H1 (cell line): Measurements from ENCODE around the gene FRMD4B. TPM values are rescaled to one million over a fixed set of nuclear protein-coding genes. Genes with fewer than 3 reads are reported as not detected.

Source experiments
- CTCF ChIA-PET: fragments of 300-600 bp; sonication (Branson Sonifier 250); formaldehyde crosslinking; loops from one replicate; lab custom pipeline; 2021; ENCODE audit not compliant: partially characterized antibody; lab: Charles Lee
- POLR2A ChIA-PET: fragments of 300-600 bp; sonication (Branson Sonifier 250); formaldehyde crosslinking; loops from one replicate; lab custom pipeline; 2021; ENCODE audit warnings: inconsistent platforms; ENCODE audit not compliant: partially characterized antibody; lab: Charles Lee
- DNase-seq, 2 experiments: peaks; one replicate each; pipeline versions ENCODE4 v3.0.0 to v3.0.0-alpha.2; 2010 to 2022; ENCODE audit warnings: low spot score in 2 of 2, low read depth in 1 of 2, mixed read lengths in 1 of 2
- FAIRE-seq: peaks from 2 replicates; lab custom pipeline; 2011; peaks lifted over from hg19 to GRCh38; lab: Jason Lieb, UNC
- H2AFZ ChIP-seq: 2 replicates; pipeline ENCODE4 v1.8.1; 2012; ENCODE audit warnings: low read length, inconsistent platforms
- H2AK5ac ChIP-seq: 2 replicates; pipeline ENCODE4 v1.6.1; 2013; ENCODE audit warnings: low read depth, low read length
- H2BK120ac ChIP-seq: replicated peaks from 2 replicates; pipeline ENCODE3; 2013; ENCODE audit warnings: low read depth, low read length, inconsistent platforms
- H2BK12ac ChIP-seq: 2 replicates; pipeline ENCODE4 v1.6.1; 2013; ENCODE audit warnings: low read depth, low read length
- H2BK15ac ChIP-seq: 2 replicates; pipeline ENCODE4 v1.6.1; 2013; ENCODE audit warnings: low read length
- H2BK20ac ChIP-seq: 2 replicates; pipeline ENCODE4 v1.6.1; 2013; ENCODE audit warnings: low read length
- H2BK5ac ChIP-seq: 2 replicates; pipeline ENCODE4 v1.6.1; 2013; ENCODE audit warnings: low read depth, low read length
- H3K14ac ChIP-seq: 2 replicates; pipeline ENCODE4 v1.6.1; 2013; ENCODE audit warnings: inconsistent platforms; ENCODE audit not compliant: insufficient read length
- H3K18ac ChIP-seq: 2 replicates; pipeline ENCODE4 v1.6.1; 2013; ENCODE audit warnings: low read length; ENCODE audit errors: extremely low read depth
- H3K23ac ChIP-seq: 2 replicates; pipeline ENCODE4 v1.6.1; 2013; ENCODE audit warnings: inconsistent platforms; ENCODE audit not compliant: insufficient read length
- H3K23me2 ChIP-seq: 2 replicates; pipeline ENCODE4 v1.6.1; 2013; ENCODE audit warnings: low read depth, low read length
- H3K27ac ChIP-seq: 2 replicates; pipeline ENCODE4 v1.6.1; 2011; ENCODE audit warnings: low read depth, low read length, inconsistent platforms
- H3K27me3 ChIP-seq, 4 experiments: replicated peaks in 1 of 4; 1 replicate in 1 of 4; 2 replicates in 3 of 4; pipeline versions ENCODE4 v1.6.1 to v1.8.1; 2011 to 2013; ENCODE audit warnings: low read length in 3 of 4, mild to moderate bottlenecking in 3 of 4, inconsistent platforms in 2 of 4, mixed read lengths in 2 of 4, moderate library complexity in 1 of 4; ENCODE audit not compliant: control insufficient read depth in 3 of 4, insufficient read depth in 3 of 4; ENCODE audit errors: extremely low read depth in 1 of 4
- H3K36me3 ChIP-seq, 4 experiments: 2 replicates each; pipeline versions ENCODE4 v1.6.1 to v1.8.1; 2011 to 2013; ENCODE audit warnings: mild to moderate bottlenecking in 4 of 4, low read length in 3 of 4, moderate library complexity in 2 of 4, control low read depth in 1 of 4, inconsistent platforms in 1 of 4; ENCODE audit not compliant: insufficient read depth in 4 of 4, control insufficient read depth in 2 of 4
- H3K4ac ChIP-seq: replicated peaks from 2 replicates; pipeline ENCODE3; 2013; ENCODE audit warnings: low read length, low read depth, mixed read lengths, inconsistent platforms; ENCODE audit not compliant: insufficient read length
- H3K4me1 ChIP-seq, 4 experiments: replicated peaks in 1 of 4; 1 replicate in 1 of 4; 2 replicates in 3 of 4; pipeline versions ENCODE4 v1.6.1 to v1.8.1; 2011 to 2013; ENCODE audit warnings: low read length in 3 of 4, inconsistent platforms in 2 of 4, mixed read lengths in 1 of 4; ENCODE audit not compliant: insufficient read depth in 4 of 4, control insufficient read depth in 3 of 4
- H3K4me2 ChIP-seq, 2 experiments: 2 replicates each; pipeline versions ENCODE4 v1.6.1 to v1.8.1; 2011 to 2013; ENCODE audit warnings: low read depth in 2 of 2, low read length in 2 of 2, control low read depth in 1 of 2, inconsistent platforms in 1 of 2, mild to moderate bottlenecking in 1 of 2; ENCODE audit not compliant: insufficient read depth in 1 of 2
- H3K4me3 ChIP-seq, 4 experiments: fragments of 200-600, 300-600 bp in 1 of 4; sonication (generic), shearing (Covaris generic), sonication (Bioruptor Twin) in 1 of 4; 2 replicates each; pipeline versions ENCODE4 v1.5.1 to v1.8.1; 2011 to 2016; ENCODE audit warnings: low read length in 4 of 4, low read depth in 3 of 4, control low read depth in 2 of 4, inconsistent platforms in 2 of 4, mild to moderate bottlenecking in 2 of 4, mixed read lengths in 1 of 4, moderate library complexity in 1 of 4; ENCODE audit not compliant: insufficient read depth in 2 of 4; ENCODE audit errors: extremely low read depth in 1 of 4
- H3K56ac ChIP-seq: replicated peaks from 2 replicates; pipeline ENCODE3; 2013; ENCODE audit warnings: low read depth, mild to moderate bottlenecking, mixed read lengths, low read length, inconsistent platforms; ENCODE audit not compliant: insufficient read length
- H3K79me1 ChIP-seq: 2 replicates; pipeline ENCODE4 v1.6.1; 2013; ENCODE audit warnings: low read depth, low read length, control low read depth
- H3K79me2 ChIP-seq, 2 experiments: 2 replicates each; pipeline versions ENCODE4 v1.6.1 to v1.8.1; 2012 to 2013; ENCODE audit warnings: low read length in 2 of 2, mild to moderate bottlenecking in 2 of 2, inconsistent platforms in 1 of 2; ENCODE audit not compliant: insufficient read depth in 2 of 2, control insufficient read depth in 1 of 2
- H3K9ac ChIP-seq, 4 experiments: replicated peaks in 1 of 4; 1 replicate in 1 of 4; 2 replicates in 3 of 4; pipeline versions ENCODE4 v1.6.1 to v1.8.1; 2011 to 2013; ENCODE audit warnings: low read depth in 3 of 4, low read length in 3 of 4, control low read depth in 2 of 4, mild to moderate bottlenecking in 2 of 4, moderate library complexity in 2 of 4, inconsistent platforms in 1 of 4; ENCODE audit errors: extremely low read depth in 1 of 4
- H3K9me3 ChIP-seq, 2 experiments: 2 replicates each; pipeline versions ENCODE4 v1.6.1 to v1.8.1; 2012 to 2013; ENCODE audit warnings: mild to moderate bottlenecking in 2 of 2, moderate library complexity in 2 of 2, control low read depth in 1 of 2, inconsistent platforms in 1 of 2, low read depth in 1 of 2, low read length in 1 of 2, mixed read lengths in 1 of 2; ENCODE audit not compliant: insufficient read depth in 2 of 2
- H4K20me1 ChIP-seq, 2 experiments: replicated peaks in 1 of 2; 2 replicates each; pipeline versions ENCODE3 to v1.8.1; 2011 to 2013; ENCODE audit warnings: inconsistent platforms in 2 of 2, low read length in 2 of 2, mild to moderate bottlenecking in 1 of 2; ENCODE audit not compliant: insufficient read depth in 2 of 2, control insufficient read depth in 1 of 2
- H4K5ac ChIP-seq: 2 replicates; pipeline ENCODE4 v1.6.1; 2013; ENCODE audit warnings: low read length, low read depth, mixed read lengths, inconsistent platforms; ENCODE audit not compliant: insufficient read length
- H4K8ac ChIP-seq: 2 replicates; pipeline ENCODE4 v1.8.0; 2013; ENCODE audit warnings: mild to moderate bottlenecking, moderate library complexity, low read length, inconsistent platforms; ENCODE audit not compliant: insufficient read depth; ENCODE audit errors: extremely low read depth
- H4K91ac ChIP-seq: replicated peaks from 2 replicates; pipeline ENCODE3; 2013; ENCODE audit warnings: low read length, mixed read lengths, inconsistent platforms; ENCODE audit not compliant: insufficient read length
- BCL11A ChIP-seq, 2 experiments: IDR thresholded peaks; one replicate each; pipeline ENCODE4 v1.6.1; 2011; ENCODE audit warnings: low read depth in 2 of 2, low read length in 2 of 2, mild to moderate bottlenecking in 2 of 2
- CHD1 ChIP-seq: IDR thresholded peaks from 2 replicates; pipeline ENCODE4 v1.6.1; 2012; ENCODE audit warnings: low read depth, low read length, improper control_type of control experiment
- MAFK ChIP-seq: IDR thresholded peaks from 2 replicates; pipeline ENCODE4 v1.6.1; 2012; ENCODE audit warnings: low read depth, mild to moderate bottlenecking, improper control_type of control experiment, low read length
- RNF2 ChIP-seq: fragments of 200-900, 300-1000 bp; sonication (generic); IDR thresholded peaks from 2 replicates; pipeline ENCODE4 v1.7.1; 2016; ENCODE audit warnings: borderline replicate concordance, low read depth, mild to moderate bottlenecking, antibody characterized with exemption, low read length; ENCODE audit not compliant: poor library complexity, severe bottlenecking; ENCODE audit errors: missing control alignments
- RXRA ChIP-seq: IDR thresholded peaks from 2 replicates; pipeline ENCODE4 v1.6.1; 2011; ENCODE audit warnings: low read depth, mild to moderate bottlenecking, low read length, moderate library complexity; ENCODE audit not compliant: insufficient read depth
- SIRT6 ChIP-seq: IDR thresholded peaks from one replicate; pipeline ENCODE4 v1.7.1; 2012; ENCODE audit warnings: low read length, inconsistent platforms
- SP4 ChIP-seq: IDR thresholded peaks from 2 replicates; pipeline ENCODE4 v1.6.1; 2012; ENCODE audit warnings: low read length, inconsistent platforms
- TAF7 ChIP-seq: optimal IDR thresholded peaks from 2 replicates; pipeline ENCODE3; 2011; ENCODE audit warnings: low read depth, mild to moderate bottlenecking, inconsistent platforms, low read length, moderate library complexity, borderline replicate concordance
- WGBS, 2 experiments: shearing (Covaris generic) in 1 of 2; methylation state at CpG; one replicate each; pipeline versions ENCODE4 v1.1.6 to v1.1.7; 2013 to 2015; ENCODE audit warnings: low lambda C conversion rate in 2 of 2, mixed read lengths in 2 of 2, inconsistent platforms in 1 of 2, low coverage in 1 of 2, missing lambda C conversion rate in 1 of 2; ENCODE audit not compliant: insufficient replicate concordance in 2 of 2, insufficient coverage in 1 of 2, insufficient read length in 1 of 2; ENCODE audit errors: extremely low coverage in 1 of 2, missing lambda C conversion rate in 1 of 2; 5-methylcytosine and 5-hydroxymethylcytosine counted together
- polyA plus RNA-seq, 7 experiments: library from polyadenylated mRNA; depleted of rRNA in 3 of 7; stranded (reverse) in 5 of 7; unstranded in 2 of 7; fragments of >200 nt in 5 of 7; fragments of 200-250 nt in 2 of 7; gene quantifications; 1 replicate in 5 of 7; 2 replicates in 1 of 7; 4 replicates in 1 of 7; pipeline versions ENCODE4 v1.2.1 to v1.2.3, GENCODE V29; 2011 to 2013; ENCODE audit warnings: missing spikeins in 2 of 7, mixed read lengths in 2 of 7
- total RNA-seq: library from RNA; stranded (reverse); fragmentation: NEBNext Ultra II Directional; extraction: Animal tissue kit (Norgen Biotek cat#: 25700); gene quantifications from 2 replicates; pipeline ENCODE4 v1.2.1, GENCODE V29; 2021
- TF ChIP-seq, protein P1 (sequence below), 3 experiments: IDR thresholded peaks; 1 replicate in 2 of 3; 2 replicates in 1 of 3; pipeline versions ENCODE4 v1.5.1 to v1.6.1; 2011; ENCODE audit warnings: low read length in 3 of 3, mild to moderate bottlenecking in 3 of 3, inconsistent platforms in 2 of 3, low read depth in 1 of 3, moderate library complexity in 1 of 3; ENCODE audit not compliant: insufficient read depth in 1 of 3; ENCODE audit errors: control extremely low read depth in 1 of 3

Gene FRMD4B
- total and polyA plus RNA-seq, 2 of the 8 experiments (the other 6 are each of a cell fraction or from before 2014, with no cell fraction given) = 2.7 to 7.2 TPM

DNA sequence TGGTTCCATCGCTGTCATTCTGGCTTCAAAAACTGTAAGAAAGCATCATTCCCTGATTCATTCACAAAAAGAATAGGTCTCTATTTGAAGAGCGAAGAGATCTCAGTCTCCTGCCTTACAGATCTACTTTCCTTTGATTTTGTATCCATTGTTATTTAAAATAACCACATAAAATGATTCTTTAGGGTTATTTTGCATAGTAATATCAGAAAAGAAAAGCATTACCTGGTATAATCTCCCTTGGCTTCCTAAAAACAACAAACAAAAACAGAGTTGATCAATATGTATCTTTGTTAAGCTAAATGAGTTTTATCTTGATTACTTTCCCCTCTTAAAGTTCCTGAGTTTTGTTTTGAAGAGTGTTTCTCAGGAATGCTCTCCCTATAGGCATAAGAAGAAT, 136.9 kb downstream of the FRMD4B start:
- no peak overlapping the region for H2BK120ac ChIP-seq
- H3K79me1 ChIP-seq = no peaks in the 10 kb centered on the region
- H4K8ac ChIP-seq = no peak overlapping the region
- H4K20me1 ChIP-seq = peaks cover 0 to 3% of the 10 kb centered on the region in 2 experiments
- H4K5ac ChIP-seq = no peak overlapping the region
- no peak overlapping the region for H3K4me2 ChIP-seq
- peaks cover 5 to 24% (median 23%) of the 10 kb centered on the region in 4 experiments for H3K27me3 ChIP-seq
- DNase-seq (no peak), FAIRE-seq (no peak)
- no peak overlapping the region for H3K14ac ChIP-seq
- H2AFZ ChIP-seq = no peak overlapping the region
- no peak overlapping the region for H3K18ac ChIP-seq
- ChIA-PET POLR2A (interaction anchor here (1.9 kb wide), 1 partner anchor 12 kb away, joined by 4 read pairs; no protein-coding TSS in a partner anchor), CTCF (interaction anchor here (0.6 to 1.4 kb wide), 5 partner anchors 18 to 59 kb away, joined by 3 read pairs; no protein-coding TSS in a partner anchor)
- H3K9ac ChIP-seq = no peak overlapping the region
- no peak overlapping the region for H2BK12ac ChIP-seq
- no peak overlapping the region for H3K23ac ChIP-seq
- H3K4me3 ChIP-seq = no peak overlapping the region
- no peaks in the 10 kb centered on the region for H3K79me2 ChIP-seq
- no peak overlapping the region for H3K56ac ChIP-seq
- H3K27ac ChIP-seq = no peak overlapping the region
- H3K4me1 ChIP-seq = peaks cover 0 to 13% (median 0%) of the 10 kb centered on the region in 4 experiments; a peak in 3 of 7 replicates
- H3K36me3 ChIP-seq = no peaks in the 10 kb centered on the region
- no peak overlapping the region for H2BK15ac ChIP-seq
- no peaks in the 10 kb centered on the region for H3K9me3 ChIP-seq
- no peak overlapping the region for H2AK5ac ChIP-seq
- no peak overlapping the region for H2BK20ac ChIP-seq
- H2BK5ac ChIP-seq = no peak overlapping the region
- H4K91ac ChIP-seq = no peak overlapping the region
- 33% methylated on average over 2 of the region's 2 CpGs; no CpG with 5 or more reads in 1 of the 2 experiments for WGBS, 2 experiments
- H3K4ac ChIP-seq = no peak overlapping the region
- H3K23me2 ChIP-seq = no peaks in the 10 kb centered on the region; the same call in 1 of the 2 replicates
- TF ChIP-seq MAFK (no peak), SIRT6 (no peak), BCL11A (IDR thresholded peaks at IDR 0.05; ENCODE audit: low read depth in 2 of 2, low read length in 2 of 2) (no peak), RXRA (no peak), RNF2 (no peak), TAF7 (no peak), CHD1 (no peak), SP4 (no peak)
- TF ChIP-seq, protein P1, sequence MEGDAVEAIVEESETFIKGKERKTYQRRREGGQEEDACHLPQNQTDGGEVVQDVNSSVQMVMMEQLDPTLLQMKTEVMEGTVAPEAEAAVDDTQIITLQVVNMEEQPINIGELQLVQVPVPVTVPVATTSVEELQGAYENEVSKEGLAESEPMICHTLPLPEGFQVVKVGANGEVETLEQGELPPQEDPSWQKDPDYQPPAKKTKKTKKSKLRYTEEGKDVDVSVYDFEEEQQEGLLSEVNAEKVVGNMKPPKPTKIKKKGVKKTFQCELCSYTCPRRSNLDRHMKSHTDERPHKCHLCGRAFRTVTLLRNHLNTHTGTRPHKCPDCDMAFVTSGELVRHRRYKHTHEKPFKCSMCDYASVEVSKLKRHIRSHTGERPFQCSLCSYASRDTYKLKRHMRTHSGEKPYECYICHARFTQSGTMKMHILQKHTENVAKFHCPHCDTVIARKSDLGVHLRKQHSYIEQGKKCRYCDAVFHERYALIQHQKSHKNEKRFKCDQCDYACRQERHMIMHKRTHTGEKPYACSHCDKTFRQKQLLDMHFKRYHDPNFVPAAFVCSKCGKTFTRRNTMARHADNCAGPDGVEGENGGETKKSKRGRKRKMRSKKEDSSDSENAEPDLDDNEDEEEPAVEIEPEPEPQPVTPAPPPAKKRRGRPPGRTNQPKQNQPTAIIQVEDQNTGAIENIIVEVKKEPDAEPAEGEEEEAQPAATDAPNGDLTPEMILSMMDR (IDR thresholded peaks at IDR 0.05; ENCODE audit: control extremely low read depth in 1 of 3, insufficient read depth in 1 of 3, low read depth in 1 of 3, low read length in 3 of 3) = no peak
